OCI-LY7 (cell line): Measurements from ENCODE around the gene CD36. TPM values are rescaled to one million over a fixed set of nuclear protein-coding genes. Genes with fewer than 3 reads are reported as not detected.

Experiments used
- BruUV-seq: library from RNA; stranded (reverse); fragments of 400-500 nt; replicated peaks from 2 replicates; lab custom pipeline; 2021; lab: Mats Ljungman, UMichigan
- CTCF ChIA-PET: fragments of 300-600 bp; sonication (Branson Sonifier 250); formaldehyde crosslinking; loops from one replicate; lab custom pipeline; 2022; ENCODE audit warnings: antibody characterized with exemption; ENCODE audit not compliant: unreplicated experiment; lab: Charles Lee
- POLR2A ChIA-PET: fragments of 300-600 bp; sonication (Branson Sonifier 250); formaldehyde crosslinking; loops from one replicate; lab custom pipeline; 2022; ENCODE audit warnings: antibody characterized with exemption; lab: Charles Lee
- DNase-seq: peaks from one replicate; pipeline ENCODE4 v3.0.0-alpha.2; 2015; ENCODE audit warnings: low spot score
- H2AFZ ChIP-seq: fragments of 200-600 bp; sonication (generic), shearing (Covaris generic); 2 replicates; pipeline ENCODE4 v1.6.1; 2014; ENCODE audit warnings: mild to moderate bottlenecking, antibody characterized with exemption, low read length, moderate library complexity
- H3K27ac ChIP-seq: fragments of 200-600 bp; sonication (generic); 2 replicates; pipeline ENCODE4 v1.5.1; 2014; ENCODE audit warnings: mixed run types, low read depth, mild to moderate bottlenecking, moderate library complexity, low read length, inconsistent platforms; ENCODE audit not compliant: poor library complexity, severe bottlenecking
- H3K36me3 ChIP-seq: fragments of 200-600 bp; sonication (generic); 2 replicates; pipeline ENCODE4 v1.6.1; 2014; ENCODE audit warnings: mild to moderate bottlenecking, antibody characterized with exemption, low read length, moderate library complexity, mixed read lengths; ENCODE audit not compliant: insufficient read depth
- H3K4me1 ChIP-seq: fragments of 200-600 bp; sonication (generic); 2 replicates; pipeline ENCODE4 v1.5.1; 2014; ENCODE audit warnings: mild to moderate bottlenecking, low read length; ENCODE audit not compliant: insufficient read depth, poor library complexity, severe bottlenecking
- H3K4me2 ChIP-seq: fragments of 200-600 bp; sonication (generic); 2 replicates; pipeline ENCODE4 v1.6.1; 2014; ENCODE audit warnings: mild to moderate bottlenecking, low read length
- H3K4me3 ChIP-seq: fragments of 200-600 bp; sonication (generic); 2 replicates; pipeline ENCODE4 v1.5.1; 2014; ENCODE audit warnings: mild to moderate bottlenecking, low read depth, low read length; ENCODE audit not compliant: poor library complexity, severe bottlenecking
- H3K79me2 ChIP-seq: fragments of 200-600 bp; sonication (generic); 2 replicates; pipeline ENCODE4 v1.6.1; 2016; ENCODE audit warnings: low read depth, mild to moderate bottlenecking, low read length, moderate library complexity, mixed read lengths; ENCODE audit not compliant: insufficient read depth
- H3K9me2 ChIP-seq: fragments of 200-600 bp; sonication (generic); 2 replicates; pipeline ENCODE4 v1.6.1; 2016; ENCODE audit warnings: mild to moderate bottlenecking, low read length, mixed read lengths; ENCODE audit not compliant: insufficient read depth
- H3K9me3 ChIP-seq: fragments of 200-600 bp; sonication (generic); 2 replicates; pipeline ENCODE4 v1.6.1; 2014; ENCODE audit warnings: mild to moderate bottlenecking, mixed run types, low read length, mixed read lengths
- H4K20me1 ChIP-seq: fragments of 200-600 bp; sonication (generic); 2 replicates; pipeline ENCODE4 v1.6.1; 2014; ENCODE audit warnings: mild to moderate bottlenecking, antibody characterized with exemption, low read length, moderate library complexity, mixed read lengths; ENCODE audit not compliant: insufficient read depth
- CTCF ChIP-seq: fragments of 200-600 bp; sonication (generic); conservative IDR thresholded peaks from 2 replicates; pipeline ENCODE4 v1.5.1; 2014; ENCODE audit warnings: mild to moderate bottlenecking, antibody characterized with exemption, low read length, moderate library complexity, mixed read lengths
- EZH2phosphoT487 ChIP-seq: fragments of 200-600 bp; sonication (generic); IDR thresholded peaks from 2 replicates; pipeline ENCODE4 v1.6.1; 2018; ENCODE audit warnings: low read depth, borderline replicate concordance, mild to moderate bottlenecking, mixed run types, antibody characterized with exemption, low read length, moderate library complexity, mixed read lengths
- intact Hi-C: fragments of 100-400 bp; cut with micrococcal nuclease; formaldehyde crosslinking; loops from one replicate; pipeline ENCODE4 v1.10.0; 2022; ENCODE audit not compliant: unreplicated experiment
- total RNA-seq, 2 experiments: library from RNA; depleted of rRNA in 1 of 2; stranded (reverse); fragments of >200 nt in 1 of 2; shearing (Covaris generic) in 1 of 2; gene quantifications; 2 replicates each; pipeline ENCODE4 v1.2.3, GENCODE V29; 2014 to 2022

Gene CD36
- total RNA-seq, 2 experiments from 2014 or later = not detected

- Histone ChIP-seq H3K79me2 (no peaks in the 10 kb centered on the region), H3K9me3 (no peaks in the 10 kb centered on the region), H3K27ac (no peak overlapping the region), H2AFZ (no peak overlapping the region), H3K4me2 (no peak overlapping the region), H3K4me1 (no peaks in the 10 kb centered on the region), H3K9me2 (no peaks in the 10 kb centered on the region), H3K36me3 (no peaks in the 10 kb centered on the region), H4K20me1 (no peaks in the 10 kb centered on the region), H3K4me3 (no peak overlapping the region)
- TF ChIP-seq EZH2phosphoT487 = no peak
- no peak for TF ChIP-seq CTCF
- DNase-seq = no peak
- CTCF ChIA-PET = no interaction called here
- no TSS peak for BruUV-seq
- POLR2A ChIA-PET = interaction anchor here (1.7 kb wide), 1 partner anchor 9 kb away, joined by 4 read pairs; no protein-coding TSS in a partner anchor
- intact Hi-C loops = no loop called here
Observed at GRCh38 chr7:80644054-80644453, 5.6 kb downstream of the CD36 start.

- DNase-seq = no peak
- CTCF ChIA-PET = no interaction called here
- intact Hi-C loops = no loop called here
- Histone ChIP-seq H2AFZ (no peak overlapping the region), H3K9me3 (no peaks in the 10 kb centered on the region), H3K4me3 (no peak overlapping the region), H3K36me3 (no peaks in the 10 kb centered on the region), H3K4me2 (no peak overlapping the region), H3K79me2 (no peaks in the 10 kb centered on the region), H4K20me1 (no peaks in the 10 kb centered on the region), H3K9me2 (no peaks in the 10 kb centered on the region), H3K4me1 (no peaks in the 10 kb centered on the region), H3K27ac (no peak overlapping the region)
- TF ChIP-seq CTCF (no peak), EZH2phosphoT487 (no peak)
- no TSS peak for BruUV-seq
- POLR2A ChIA-PET = no interaction called here
Observed at GRCh38 chr7:80646083-80646865, 7.8 kb downstream of the CD36 start.

GRCh38 chr7:80647436-80647835, 9.0 kb downstream of the CD36 start:
- ChIA-PET POLR2A (no interaction called here), CTCF (no interaction called here)
- no peak overlapping the region for H3K4me3 ChIP-seq
- intact Hi-C loops = no loop called here
- no peak overlapping the region for H2AFZ ChIP-seq
- no peaks in the 10 kb centered on the region for H3K9me2 ChIP-seq
- H4K20me1 ChIP-seq = no peaks in the 10 kb centered on the region
- H3K36me3 ChIP-seq = no peaks in the 10 kb centered on the region
- no peaks in the 10 kb centered on the region for H3K9me3 ChIP-seq
- H3K27ac ChIP-seq = no peak overlapping the region
- no peaks in the 10 kb centered on the region for H3K4me1 ChIP-seq
- no TSS peak for BruUV-seq
- H3K79me2 ChIP-seq = no peaks in the 10 kb centered on the region
- TF ChIP-seq EZH2phosphoT487 (no peak), CTCF (no peak)
- no peak for DNase-seq
- H3K4me2 ChIP-seq = no peak overlapping the region
